A549 (cell line): ENCODE results near the gene ZBP1. TPM values are rescaled to one million over a fixed set of nuclear protein-coding genes. Genes with fewer than 3 reads are reported as not detected.

ENCODE experiments used
- ATAC-seq, 2 experiments: fragments of 200-7000 bp in 1 of 2; fragments of >200 bp in 1 of 2; cut with Nextera tagmentation in 1 of 2; cut with Tn5 transposase in 1 of 2; 3 replicates each; pipeline versions ENCODE4 v1.8.0 to v1.9.1; 2018 to 2020; ENCODE audit warnings: mild to moderate bottlenecking in 1 of 2, moderate library complexity in 1 of 2
- CTCF ChIA-PET: fragments of 300-600 bp; sonication (Branson Sonifier 250); formaldehyde crosslinking; extraction: SDS; loops from one replicate; lab custom pipeline; 2021; ENCODE audit warnings: antibody characterized with exemption, inconsistent platforms; lab: Yijun Ruan, JAX
- POLR2A ChIA-PET: fragments of 350-600 bp; formaldehyde crosslinking; extraction: SDS; loops from one replicate; lab custom pipeline; 2021; ENCODE audit warnings: antibody characterized with exemption, inconsistent platforms; lab: Yijun Ruan, JAX
- DNase-seq, 2 experiments: peaks; one replicate each; pipeline versions ENCODE4 v3.0.0 to v3.0.0-alpha.2; 2011 to 2016; ENCODE audit warnings: low read depth in 1 of 2, low spot score in 1 of 2
- FAIRE-seq: peaks from 2 replicates; lab custom pipeline; 2011; peaks lifted over from hg19 to GRCh38; lab: Jason Lieb, UNC
- H3K27ac ChIP-seq, 2 experiments: fragments of >200 bp; sonication (Bioruptor Twin); formaldehyde crosslinking; 3 replicates each; pipeline ENCODE4 v1.5.1; 2016 to 2017
- H3K4me1 ChIP-seq: fragments of >200 bp; sonication (Bioruptor Twin); formaldehyde crosslinking; 3 replicates; pipeline ENCODE4 v1.6.1; 2016
- H3K4me2 ChIP-seq: fragments of >200 bp; sonication (Bioruptor Twin); formaldehyde crosslinking; 3 replicates; pipeline ENCODE4 v1.6.1; 2016
- H3K4me3 ChIP-seq: fragments of >200 bp; sonication (Bioruptor Twin); formaldehyde crosslinking; 3 replicates; pipeline ENCODE4 v1.5.1; 2016
- H3K9me3 ChIP-seq: fragments of >200 bp; sonication (Bioruptor Twin); formaldehyde crosslinking; 3 replicates; pipeline ENCODE4 v1.6.1; 2016
- EHF ChIP-seq: fragments of 250-450 bp; sonication (Bioruptor Pico); IDR thresholded peaks from 2 replicates; pipeline ENCODE4 v1.5.0; 2020; ENCODE audit warnings: mild to moderate bottlenecking
- FOSB ChIP-seq: fragments of 250-450 bp; sonication (Bioruptor Pico); IDR thresholded peaks from 2 replicates; pipeline ENCODE4 v1.5.0; 2020; ENCODE audit warnings: mild to moderate bottlenecking, moderate library complexity
- FOSL2 ChIP-seq, 2 experiments: fragments of 450-650 bp in 1 of 2; fragments of >200 bp in 1 of 2; sonication (Bioruptor Twin) in 1 of 2; formaldehyde crosslinking; IDR thresholded peaks; 2 replicates each; pipeline versions ENCODE4 v1.5.0 to v1.6.1; 2016 to 2020; ENCODE audit warnings: mild to moderate bottlenecking in 1 of 2, moderate library complexity in 1 of 2
- FOXS1 ChIP-seq: fragments of 250-450 bp; sonication (Bioruptor Pico); IDR thresholded peaks from 2 replicates; pipeline ENCODE4 v1.5.0; 2020; ENCODE audit warnings: mild to moderate bottlenecking, moderate library complexity
- HDAC2 ChIP-seq: fragments of 200-600 bp; sonication (generic); IDR thresholded peaks from 2 replicates; pipeline ENCODE4 v1.6.1; 2016
- HOXA7 ChIP-seq: fragments of 250-450 bp; sonication (Bioruptor Pico); IDR thresholded peaks from 2 replicates; pipeline ENCODE4 v1.5.0; 2020; ENCODE audit warnings: mild to moderate bottlenecking, moderate library complexity
- JUN ChIP-seq, 2 experiments: fragments of >200 bp; sonication (Bioruptor Twin); formaldehyde crosslinking; IDR thresholded peaks; 2 replicates in 1 of 2; 3 replicates in 1 of 2; pipeline ENCODE4 v1.6.1; 2016 to 2017
- JUNB ChIP-seq: fragments of >200 bp; sonication (Bioruptor Twin); formaldehyde crosslinking; IDR thresholded peaks from 2 replicates; pipeline ENCODE4 v1.6.1; 2016
- KDM1A ChIP-seq: fragments of 200-600 bp; sonication (generic); IDR thresholded peaks from 2 replicates; pipeline ENCODE4 v1.6.1; 2016; ENCODE audit warnings: low read depth, mild to moderate bottlenecking
- MAFK ChIP-seq: fragments of 450-650 bp; IDR thresholded peaks from 2 replicates; pipeline ENCODE4 v1.6.1; 2014; ENCODE audit not compliant: partially characterized antibody
- MAZ ChIP-seq: fragments of 150-350 bp; IDR thresholded peaks from 2 replicates; pipeline ENCODE4 v1.6.1; 2014; ENCODE audit warnings: antibody characterized with exemption, low read depth, low read length, borderline replicate concordance
- NPAS2 ChIP-seq: fragments of 250-450 bp; sonication (Bioruptor Pico); IDR thresholded peaks from 2 replicates; pipeline ENCODE4 v1.8.0; 2022; ENCODE audit warnings: mild to moderate bottlenecking, moderate library complexity, borderline replicate concordance
- POLR2AphosphoS2 ChIP-seq: conservative IDR thresholded peaks from 2 replicates; pipeline ENCODE4 v1.6.1; 2012; ENCODE audit warnings: low read length, improper control_type of control experiment, inconsistent platforms
- RAD21 ChIP-seq, 2 experiments: fragments of >200 bp in 1 of 2; sonication (Bioruptor Twin) in 1 of 2; formaldehyde crosslinking in 1 of 2; IDR thresholded peaks in 1 of 2; conservative IDR thresholded peaks in 1 of 2; 2 replicates in 1 of 2; 3 replicates in 1 of 2; pipeline ENCODE4 v1.6.1; 2012 to 2018; ENCODE audit warnings: inconsistent platforms in 1 of 2
- SREBF2 ChIP-seq: fragments of 450-650 bp; IDR thresholded peaks from 2 replicates; pipeline ENCODE4 v1.6.1; 2014; ENCODE audit warnings: mild to moderate bottlenecking, moderate library complexity
- TFCP2L1 ChIP-seq: fragments of 250-450 bp; sonication (Bioruptor Pico); IDR thresholded peaks from 2 replicates; pipeline ENCODE4 v1.5.0; 2021; ENCODE audit warnings: mild to moderate bottlenecking
- ZC3H11A ChIP-seq: fragments of 450-650 bp; IDR thresholded peaks from 2 replicates; pipeline ENCODE4 v1.6.1; 2014; ENCODE audit warnings: antibody characterized with exemption, mild to moderate bottlenecking
- ZFP36 ChIP-seq: fragments of 450-650 bp; IDR thresholded peaks from 2 replicates; pipeline ENCODE4 v1.6.1; 2014; ENCODE audit warnings: borderline replicate concordance; ENCODE audit not compliant: partially characterized antibody
- ZSCAN20 ChIP-seq: fragments of 250-450 bp; sonication (Bioruptor Pico); IDR thresholded peaks from 2 replicates; pipeline ENCODE4 v1.8.0; 2022; ENCODE audit warnings: mild to moderate bottlenecking, moderate library complexity
- WGBS: methylation state at CpG from one replicate; pipeline ENCODE4 v1.1.6; 2017; ENCODE audit errors: missing lambda C conversion rate; 5-methylcytosine and 5-hydroxymethylcytosine counted together
- polyA plus RNA-seq, 4 experiments: library from polyadenylated mRNA; depleted of rRNA in 3 of 4; stranded (reverse); fragments of >200 nt; fragmentation: RNase III in 1 of 4; extraction: RNeasy Plus Mini Kit Qiagen cat#74134 plus additional on column Dnase treatment in 1 of 4; gene quantifications; 2 replicates in 3 of 4; 3 replicates in 1 of 4; pipeline ENCODE4 v1.2.3, GENCODE V29; 2011 to 2017
- TF ChIP-seq, protein P1 (sequence below): fragments of >200 bp; sonication (Bioruptor Twin); formaldehyde crosslinking; IDR thresholded peaks from 2 replicates; pipeline ENCODE4 v1.6.1; 2016
- TF ChIP-seq, protein P2 (sequence below): fragments of 250-450 bp; sonication (Bioruptor Pico); IDR thresholded peaks from 2 replicates; pipeline ENCODE4 v1.5.0; 2021; ENCODE audit warnings: mild to moderate bottlenecking, moderate library complexity, borderline replicate concordance
- TF ChIP-seq, protein P3 (sequence below): fragments of 200-600 bp; sonication (generic); IDR thresholded peaks from 2 replicates; pipeline ENCODE4 v1.6.1; 2016; ENCODE audit warnings: antibody characterized with exemption, mild to moderate bottlenecking, moderate library complexity
- TF ChIP-seq, protein P4 (sequence below): fragments of >200 bp; sonication (Bioruptor Twin); formaldehyde crosslinking; IDR thresholded peaks from 3 replicates; pipeline ENCODE4 v1.6.1; 2016

ZBP1 gene
- polyA plus RNA-seq, 2 of the 4 experiments (the other 2 are of a cell fraction) = 0.05 TPM; not detected in 1

DNA sequence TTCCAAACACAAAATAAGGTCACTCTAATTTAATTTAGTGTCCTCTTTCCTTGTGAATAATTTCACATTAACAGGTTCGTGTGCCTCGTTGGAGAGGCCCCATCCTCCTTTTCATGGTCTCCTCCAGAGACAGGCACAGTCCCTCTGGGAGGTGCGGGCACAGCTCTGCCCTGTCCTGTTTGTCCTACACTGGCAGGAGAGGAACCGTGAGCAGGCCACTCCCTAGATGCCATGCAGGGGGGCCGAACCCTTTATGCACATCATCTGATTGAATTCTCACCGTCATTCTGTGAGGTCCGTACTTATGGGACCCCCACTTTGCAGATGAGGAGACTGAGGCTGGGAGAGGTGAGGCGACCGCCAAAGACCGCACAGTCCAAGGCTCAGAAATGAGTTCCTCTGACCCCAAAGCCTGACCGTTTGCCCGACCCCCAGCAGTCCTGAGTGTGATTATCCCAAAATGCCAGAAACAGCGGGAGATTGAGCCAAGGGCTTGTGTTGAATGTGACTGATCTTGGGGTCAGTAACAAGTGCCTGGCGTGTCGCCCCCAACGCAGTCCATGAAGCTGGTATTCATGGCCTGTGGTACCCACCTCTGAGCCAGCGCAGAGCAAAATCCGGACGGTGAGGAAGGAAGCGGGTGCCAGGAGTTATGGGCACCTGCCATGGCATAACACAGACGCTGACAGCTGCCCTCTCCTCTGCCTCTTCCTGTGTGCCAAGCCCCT, 46.0 kb upstream of the ZBP1 start:
- WGBS = 88% methylated on average over 20 of the region's 21 CpGs
- FAIRE-seq = no peak

DNA sequence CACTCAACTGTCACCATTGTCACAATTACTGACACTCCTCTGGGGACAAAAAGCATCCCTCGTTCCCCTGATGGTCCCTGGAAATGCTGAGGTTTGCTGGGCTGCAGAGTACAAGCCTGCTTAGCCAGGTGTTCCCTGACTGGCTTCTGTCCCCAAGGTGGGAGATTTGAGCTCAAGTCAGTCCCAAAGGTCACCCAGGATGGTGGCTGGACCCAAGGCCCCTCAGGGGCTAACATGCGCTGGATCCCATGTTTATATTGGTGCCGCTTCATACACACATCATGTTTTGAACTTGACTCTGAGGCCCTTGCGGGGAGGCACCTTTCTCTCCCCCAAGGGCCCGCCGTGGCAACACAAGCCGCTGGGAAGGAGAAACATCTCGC, 45.4 kb upstream of the ZBP1 start:
- no peaks in the 10 kb centered on the region for H3K9me3 ChIP-seq
- no peak overlapping the region for H3K27ac ChIP-seq
- no peak overlapping the region for H3K4me3 ChIP-seq
- DNase-seq = no peak
- H3K4me1 ChIP-seq = peaks cover 79% of the 10 kb centered on the region
- POLR2A ChIA-PET = no interaction called here
- H3K4me2 ChIP-seq = no peak overlapping the region
- no peak for TF ChIP-seq ZSCAN20 (CRISPR knock-in tag)
- TF ChIP-seq ZC3H11A = no peak
- no peak for TF ChIP-seq FOXS1 (CRISPR knock-in tag)
- TF ChIP-seq JUNB = no peak
- TF ChIP-seq ZFP36 = no peak
- no peak for TF ChIP-seq MAZ
- TF ChIP-seq TFCP2L1 (CRISPR knock-in tag) = no peak
- TF ChIP-seq SREBF2 = no peak
- TF ChIP-seq JUN (IDR thresholded peaks at IDR 0.05) = no peak
- TF ChIP-seq, protein P1, sequence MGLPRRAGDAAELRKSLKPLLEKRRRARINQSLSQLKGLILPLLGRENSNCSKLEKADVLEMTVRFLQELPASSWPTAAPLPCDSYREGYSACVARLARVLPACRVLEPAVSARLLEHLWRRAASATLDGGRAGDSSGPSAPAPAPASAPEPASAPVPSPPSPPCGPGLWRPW = no peak
- no peak for TF ChIP-seq RAD21 (conservative IDR thresholded peaks at IDR 0.05 in 1 of 2, IDR thresholded peaks at IDR 0.05 in 1 of 2)
- no peak for TF ChIP-seq MAFK
- TF ChIP-seq NPAS2 (CRISPR knock-in tag) = no peak
- no peak for TF ChIP-seq KDM1A
- 91% methylated on average over 8 of the region's 8 CpGs for WGBS
- no peak for ATAC-seq
- FAIRE-seq = no peak
- CTCF ChIA-PET = interaction anchor here (0.6 to 1.2 kb wide), 5 partner anchors 10 to 514 kb away, joined by 3 to 6 read pairs (median 4); no protein-coding TSS in a partner anchor

More for the DNA sequence above, 46.0 kb upstream of the ZBP1 start:
- ATAC-seq (no peak), DNase-seq (no peak)
- no peak overlapping the region for H3K27ac ChIP-seq
- no peak overlapping the region for H3K4me2 ChIP-seq
- POLR2A ChIA-PET = no interaction called here
- CTCF ChIA-PET = interaction anchor here (1.1 to 1.6 kb wide), 3 partner anchors 44 to 514 kb away, joined by 3 to 5 read pairs (median 5); no protein-coding TSS in a partner anchor
- no peaks in the 10 kb centered on the region for H3K9me3 ChIP-seq
- TF ChIP-seq FOSL2 (IDR thresholded peaks at IDR 0.05) = no peak
- TF ChIP-seq FOSL2 (CRISPR knock-in tag; IDR thresholded peaks at IDR 0.05) = no peak
- no peak for TF ChIP-seq HDAC2
- no peak for TF ChIP-seq ZFP36
- TF ChIP-seq EHF (CRISPR knock-in tag) = no peak
- TF ChIP-seq, protein P2, sequence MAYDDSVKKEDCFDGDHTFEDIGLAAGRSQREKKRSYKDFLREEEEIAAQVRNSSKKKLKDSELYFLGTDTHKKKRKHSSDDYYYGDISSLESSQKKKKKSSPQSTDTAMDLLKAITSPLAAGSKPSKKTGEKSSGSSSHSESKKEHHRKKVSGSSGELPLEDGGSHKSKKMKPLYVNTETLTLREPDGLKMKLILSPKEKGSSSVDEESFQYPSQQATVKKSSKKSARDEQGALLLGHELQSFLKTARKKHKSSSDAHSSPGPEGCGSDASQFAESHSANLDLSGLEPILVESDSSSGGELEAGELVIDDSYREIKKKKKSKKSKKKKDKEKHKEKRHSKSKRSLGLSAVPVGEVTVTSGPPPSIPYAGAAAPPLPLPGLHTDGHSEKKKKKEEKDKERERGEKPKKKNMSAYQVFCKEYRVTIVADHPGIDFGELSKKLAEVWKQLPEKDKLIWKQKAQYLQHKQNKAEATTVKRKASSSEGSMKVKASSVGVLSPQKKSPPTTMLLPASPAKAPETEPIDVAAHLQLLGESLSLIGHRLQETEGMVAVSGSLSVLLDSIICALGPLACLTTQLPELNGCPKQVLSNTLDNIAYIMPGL (CRISPR knock-in tag) = no peak
- TF ChIP-seq JUN (IDR thresholded peaks at IDR 0.05) = no peak
- TF ChIP-seq, protein P1 = no peak
- TF ChIP-seq, protein P3, sequence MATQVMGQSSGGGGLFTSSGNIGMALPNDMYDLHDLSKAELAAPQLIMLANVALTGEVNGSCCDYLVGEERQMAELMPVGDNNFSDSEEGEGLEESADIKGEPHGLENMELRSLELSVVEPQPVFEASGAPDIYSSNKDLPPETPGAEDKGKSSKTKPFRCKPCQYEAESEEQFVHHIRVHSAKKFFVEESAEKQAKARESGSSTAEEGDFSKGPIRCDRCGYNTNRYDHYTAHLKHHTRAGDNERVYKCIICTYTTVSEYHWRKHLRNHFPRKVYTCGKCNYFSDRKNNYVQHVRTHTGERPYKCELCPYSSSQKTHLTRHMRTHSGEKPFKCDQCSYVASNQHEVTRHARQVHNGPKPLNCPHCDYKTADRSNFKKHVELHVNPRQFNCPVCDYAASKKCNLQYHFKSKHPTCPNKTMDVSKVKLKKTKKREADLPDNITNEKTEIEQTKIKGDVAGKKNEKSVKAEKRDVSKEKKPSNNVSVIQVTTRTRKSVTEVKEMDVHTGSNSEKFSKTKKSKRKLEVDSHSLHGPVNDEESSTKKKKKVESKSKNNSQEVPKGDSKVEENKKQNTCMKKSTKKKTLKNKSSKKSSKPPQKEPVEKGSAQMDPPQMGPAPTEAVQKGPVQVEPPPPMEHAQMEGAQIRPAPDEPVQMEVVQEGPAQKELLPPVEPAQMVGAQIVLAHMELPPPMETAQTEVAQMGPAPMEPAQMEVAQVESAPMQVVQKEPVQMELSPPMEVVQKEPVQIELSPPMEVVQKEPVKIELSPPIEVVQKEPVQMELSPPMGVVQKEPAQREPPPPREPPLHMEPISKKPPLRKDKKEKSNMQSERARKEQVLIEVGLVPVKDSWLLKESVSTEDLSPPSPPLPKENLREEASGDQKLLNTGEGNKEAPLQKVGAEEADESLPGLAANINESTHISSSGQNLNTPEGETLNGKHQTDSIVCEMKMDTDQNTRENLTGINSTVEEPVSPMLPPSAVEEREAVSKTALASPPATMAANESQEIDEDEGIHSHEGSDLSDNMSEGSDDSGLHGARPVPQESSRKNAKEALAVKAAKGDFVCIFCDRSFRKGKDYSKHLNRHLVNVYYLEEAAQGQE = no peak
- TF ChIP-seq HOXA7 = no peak
- TF ChIP-seq FOSB (CRISPR knock-in tag) = no peak
- TF ChIP-seq POLR2AphosphoS2 = no peak
- TF ChIP-seq, protein P4, sequence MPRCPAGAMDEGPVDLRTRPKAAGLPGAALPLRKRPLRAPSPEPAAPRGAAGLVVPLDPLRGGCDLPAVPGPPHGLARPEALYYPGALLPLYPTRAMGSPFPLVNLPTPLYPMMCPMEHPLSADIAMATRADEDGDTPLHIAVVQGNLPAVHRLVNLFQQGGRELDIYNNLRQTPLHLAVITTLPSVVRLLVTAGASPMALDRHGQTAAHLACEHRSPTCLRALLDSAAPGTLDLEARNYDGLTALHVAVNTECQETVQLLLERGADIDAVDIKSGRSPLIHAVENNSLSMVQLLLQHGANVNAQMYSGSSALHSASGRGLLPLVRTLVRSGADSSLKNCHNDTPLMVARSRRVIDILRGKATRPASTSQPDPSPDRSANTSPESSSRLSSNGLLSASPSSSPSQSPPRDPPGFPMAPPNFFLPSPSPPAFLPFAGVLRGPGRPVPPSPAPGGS = no peak
- TF ChIP-seq KDM1A = no peak
- TF ChIP-seq MAZ = no peak
- peaks cover 79% of the 10 kb centered on the region for H3K4me1 ChIP-seq
- no peak overlapping the region for H3K4me3 ChIP-seq
